Measurements from ENCODE around the gene LRP1B. TPM values are rescaled to one million over a fixed set of nuclear protein-coding genes. Genes with fewer than 3 reads are reported as not detected.

LRP1B gene
- total RNA-seq, 1 donor from 2014 or later = 0.25 TPM

DNA sequence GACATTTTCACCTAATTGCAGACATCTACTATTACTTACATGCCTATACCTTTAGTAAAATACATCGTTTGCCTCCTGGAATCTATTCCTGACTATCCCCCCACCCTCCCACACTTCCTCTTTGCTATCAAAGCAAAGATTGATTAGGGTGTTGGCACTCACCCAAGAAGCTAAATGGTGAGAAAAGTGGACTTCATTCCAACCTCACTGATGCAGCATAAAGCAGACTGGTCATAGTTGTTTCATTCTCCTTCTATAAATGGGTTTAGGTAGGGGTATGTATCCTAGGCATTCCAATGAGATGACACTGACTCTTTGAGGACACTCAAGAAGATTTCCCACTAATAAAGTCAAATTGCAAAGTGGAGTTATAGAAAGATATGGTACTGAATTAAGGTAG, 97.4 kb downstream of the LRP1B start:
- H3K9me3 Mint-ChIP-seq (ENCODE audit: low read depth) = no peaks in the 10 kb centered on the region
- no peak for DNase-seq (ENCODE audit: low spot score)
- TF ChIP-seq, protein P1, sequence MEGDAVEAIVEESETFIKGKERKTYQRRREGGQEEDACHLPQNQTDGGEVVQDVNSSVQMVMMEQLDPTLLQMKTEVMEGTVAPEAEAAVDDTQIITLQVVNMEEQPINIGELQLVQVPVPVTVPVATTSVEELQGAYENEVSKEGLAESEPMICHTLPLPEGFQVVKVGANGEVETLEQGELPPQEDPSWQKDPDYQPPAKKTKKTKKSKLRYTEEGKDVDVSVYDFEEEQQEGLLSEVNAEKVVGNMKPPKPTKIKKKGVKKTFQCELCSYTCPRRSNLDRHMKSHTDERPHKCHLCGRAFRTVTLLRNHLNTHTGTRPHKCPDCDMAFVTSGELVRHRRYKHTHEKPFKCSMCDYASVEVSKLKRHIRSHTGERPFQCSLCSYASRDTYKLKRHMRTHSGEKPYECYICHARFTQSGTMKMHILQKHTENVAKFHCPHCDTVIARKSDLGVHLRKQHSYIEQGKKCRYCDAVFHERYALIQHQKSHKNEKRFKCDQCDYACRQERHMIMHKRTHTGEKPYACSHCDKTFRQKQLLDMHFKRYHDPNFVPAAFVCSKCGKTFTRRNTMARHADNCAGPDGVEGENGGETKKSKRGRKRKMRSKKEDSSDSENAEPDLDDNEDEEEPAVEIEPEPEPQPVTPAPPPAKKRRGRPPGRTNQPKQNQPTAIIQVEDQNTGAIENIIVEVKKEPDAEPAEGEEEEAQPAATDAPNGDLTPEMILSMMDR (IDR thresholded peaks at IDR 0.05) = no peak
- no peak overlapping the region for H3K27ac Mint-ChIP-seq (ENCODE audit: unreplicated experiment)
- H3K4me3 Mint-ChIP-seq (ENCODE audit: unreplicated experiment) = no peak overlapping the region
- no peaks in the 10 kb centered on the region for H3K27me3 Mint-ChIP-seq (ENCODE audit: low read depth)
- H3K4me1 Mint-ChIP-seq (ENCODE audit: low read depth) = peaks cover 34% of the 10 kb centered on the region
- H3K36me3 Mint-ChIP-seq (ENCODE audit: low read depth) = peaks cover 2% of the 10 kb centered on the region

DNA sequence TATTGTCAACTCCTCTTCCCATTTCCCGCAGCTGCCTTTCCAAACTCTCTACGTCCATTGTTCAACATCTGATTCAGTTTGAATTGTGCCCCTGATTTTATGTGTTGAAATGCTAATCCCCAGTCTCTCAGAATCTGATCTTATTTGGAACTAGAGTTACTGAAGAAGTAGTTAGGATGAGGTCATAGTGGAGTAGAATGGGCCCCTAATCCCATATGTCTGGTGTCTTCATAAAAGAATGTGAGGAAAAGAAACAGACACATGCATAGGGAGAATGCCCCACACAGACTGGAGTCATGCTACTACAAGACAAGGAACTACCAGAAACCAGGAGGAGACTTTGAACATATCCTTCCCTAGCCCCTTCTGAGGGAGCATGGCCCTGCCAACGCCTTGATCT, 99.2 kb downstream of the LRP1B start:
- peaks cover 17% of the 10 kb centered on the region for H3K4me1 Mint-ChIP-seq (ENCODE audit: low read depth)
- H3K27ac Mint-ChIP-seq (ENCODE audit: unreplicated experiment) = no peak overlapping the region
- H3K9me3 Mint-ChIP-seq (ENCODE audit: low read depth) = no peaks in the 10 kb centered on the region
- peaks cover 2% of the 10 kb centered on the region for H3K36me3 Mint-ChIP-seq (ENCODE audit: low read depth)
- DNase-seq (ENCODE audit: low spot score) = no peak
- no peaks in the 10 kb centered on the region for H3K27me3 Mint-ChIP-seq (ENCODE audit: low read depth)
- H3K4me3 Mint-ChIP-seq (ENCODE audit: unreplicated experiment) = no peak overlapping the region
- TF ChIP-seq, protein P1 (IDR thresholded peaks at IDR 0.05) = no peak

DNA sequence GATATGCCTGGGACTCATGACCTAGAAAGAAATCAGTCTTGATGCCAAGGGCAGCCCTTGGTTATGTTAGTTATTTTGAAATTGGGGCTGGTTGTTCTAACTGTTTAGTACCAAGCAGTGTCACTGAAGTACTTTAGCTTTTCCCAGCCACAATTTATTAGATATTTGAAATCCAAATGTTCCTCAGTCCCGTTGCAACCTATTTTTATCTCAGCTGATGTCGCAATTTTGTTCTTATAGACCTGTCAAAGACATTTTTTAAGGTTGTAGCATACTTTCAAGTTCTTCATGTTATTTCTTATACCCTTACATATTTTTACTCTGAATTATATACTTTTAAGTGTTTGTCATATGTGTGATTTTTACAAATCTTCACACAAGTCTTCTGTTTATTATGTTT, 100.1 kb downstream of the LRP1B start:
- no peaks in the 10 kb centered on the region for H3K9me3 Mint-ChIP-seq (ENCODE audit: low read depth)
- H3K4me1 Mint-ChIP-seq (ENCODE audit: low read depth) = peaks cover 17% of the 10 kb centered on the region
- peaks cover 2% of the 10 kb centered on the region for H3K36me3 Mint-ChIP-seq (ENCODE audit: low read depth)
- DNase-seq (ENCODE audit: low spot score) = no peak
- TF ChIP-seq, protein P1 (IDR thresholded peaks at IDR 0.05) = no peak
- no peak overlapping the region for H3K4me3 Mint-ChIP-seq (ENCODE audit: unreplicated experiment)
- no peaks in the 10 kb centered on the region for H3K27me3 Mint-ChIP-seq (ENCODE audit: low read depth)
- H3K27ac Mint-ChIP-seq (ENCODE audit: unreplicated experiment) = no peak overlapping the region

DNA sequence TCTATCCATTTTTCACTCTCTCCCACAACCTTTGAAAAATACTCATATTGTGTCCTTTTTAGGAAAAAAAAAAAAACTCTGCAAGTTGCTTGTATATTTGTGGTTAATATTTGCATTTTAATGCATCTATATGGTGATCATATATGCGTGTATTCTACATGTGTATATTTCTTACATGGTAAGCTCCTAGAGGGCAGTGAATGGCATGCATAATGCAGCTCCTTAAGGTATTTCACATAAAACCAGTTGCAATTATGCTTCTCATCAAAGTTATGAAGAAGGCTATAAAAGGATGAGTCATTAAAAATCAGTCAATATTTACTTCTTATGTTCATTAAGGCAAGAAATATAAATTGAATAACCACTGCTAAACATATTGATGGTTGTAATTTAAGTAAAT, 100.8 kb downstream of the LRP1B start:
- no peak overlapping the region for H3K4me3 Mint-ChIP-seq (ENCODE audit: unreplicated experiment)
- no peak for DNase-seq (ENCODE audit: low spot score)
- TF ChIP-seq, protein P1 (IDR thresholded peaks at IDR 0.05) = no peak
- no peaks in the 10 kb centered on the region for H3K9me3 Mint-ChIP-seq (ENCODE audit: low read depth)
- no peak overlapping the region for H3K27ac Mint-ChIP-seq (ENCODE audit: unreplicated experiment)
- peaks cover 17% of the 10 kb centered on the region for H3K4me1 Mint-ChIP-seq (ENCODE audit: low read depth)
- no peaks in the 10 kb centered on the region for H3K27me3 Mint-ChIP-seq (ENCODE audit: low read depth)
- H3K36me3 Mint-ChIP-seq (ENCODE audit: low read depth) = peaks cover 2% of the 10 kb centered on the region

DNA sequence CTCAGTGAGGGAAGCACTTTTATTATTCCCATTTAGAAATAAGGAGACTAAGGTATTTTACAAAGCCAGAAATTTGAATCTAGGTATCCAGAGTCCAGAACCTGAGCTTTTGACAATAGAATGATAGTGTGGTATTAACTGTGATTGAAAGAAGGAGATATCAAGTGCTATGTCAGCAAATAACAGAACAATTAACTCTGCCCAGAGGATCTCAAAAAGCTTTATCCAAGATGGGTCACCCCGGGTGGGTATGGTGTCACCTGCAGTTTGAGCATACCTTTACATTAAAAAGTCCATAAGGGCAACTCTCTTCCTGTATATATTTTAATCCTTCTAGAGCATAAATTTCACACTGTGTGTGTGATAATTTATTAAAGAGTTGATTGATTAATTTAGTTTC, 105.4 kb downstream of the LRP1B start:
- TF ChIP-seq, protein P1 (IDR thresholded peaks at IDR 0.05) = no peak
- Mint-ChIP-seq H3K27me3 (ENCODE audit: low read depth) (no peaks in the 10 kb centered on the region), H3K27ac (ENCODE audit: unreplicated experiment) (no peak overlapping the region), H3K4me1 (ENCODE audit: low read depth) (peaks cover 6% of the 10 kb centered on the region), H3K4me3 (ENCODE audit: unreplicated experiment) (no peak overlapping the region), H3K36me3 (ENCODE audit: low read depth) (no peaks in the 10 kb centered on the region), H3K9me3 (ENCODE audit: low read depth) (no peaks in the 10 kb centered on the region)
- no peak for DNase-seq (ENCODE audit: low spot score)
